ENCODE results near the gene MEOX2. TPM values are rescaled to one million over a fixed set of nuclear protein-coding genes. Genes with fewer than 3 reads are reported as not detected.

The MEOX2 gene
- polyA plus RNA-seq, 2 of the 4 experiments (the other 2 are of a cell fraction): not detected

DNA sequence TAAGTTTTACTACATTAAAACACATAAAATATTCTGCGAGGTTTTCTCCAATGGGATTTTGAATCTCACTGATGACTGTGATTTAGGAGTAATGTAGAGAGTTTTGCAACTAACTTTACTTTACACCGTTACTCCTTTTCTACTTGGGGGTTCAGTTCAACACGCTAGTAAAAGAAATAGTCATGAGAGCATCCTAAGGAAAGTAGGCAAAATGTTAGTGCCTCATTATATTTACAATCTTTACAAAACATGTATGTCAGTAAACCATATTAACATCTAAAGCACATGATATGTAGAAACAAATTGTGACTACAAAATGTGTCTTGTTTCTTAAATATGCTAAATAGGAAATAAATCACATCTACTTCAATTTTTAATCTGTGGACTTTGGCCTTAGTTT is 6.0 kb downstream of the MEOX2 start:
- no peak for DNase-seq (ENCODE audit: low read depth in 1 of 2, low spot score in 1 of 2)
- WGBS (ENCODE audit: missing lambda C conversion rate): 43% methylated on average over 3 of the region's 3 CpGs
- no peak overlapping the region for H3K27ac ChIP-seq
- no peak for FAIRE-seq
- H3K4me3 ChIP-seq: no peak overlapping the region
- POLR2A ChIA-PET: no interaction called here
- no peak overlapping the region for H3K4me2 ChIP-seq
- CTCF ChIA-PET: no interaction called here
- TF ChIP-seq POLR2A (IDR thresholded peaks at IDR 0.05; ENCODE audit: low read length) (no peak), HDAC2 (IDR thresholded peaks at IDR 0.05) (no peak), EHF (CRISPR knock-in tag; IDR thresholded peaks at IDR 0.05) (no peak), FOSL2 (IDR thresholded peaks at IDR 0.05) (no peak), FOSL2 (CRISPR knock-in tag; IDR thresholded peaks at IDR 0.05) (no peak)
- TF ChIP-seq, protein P1, sequence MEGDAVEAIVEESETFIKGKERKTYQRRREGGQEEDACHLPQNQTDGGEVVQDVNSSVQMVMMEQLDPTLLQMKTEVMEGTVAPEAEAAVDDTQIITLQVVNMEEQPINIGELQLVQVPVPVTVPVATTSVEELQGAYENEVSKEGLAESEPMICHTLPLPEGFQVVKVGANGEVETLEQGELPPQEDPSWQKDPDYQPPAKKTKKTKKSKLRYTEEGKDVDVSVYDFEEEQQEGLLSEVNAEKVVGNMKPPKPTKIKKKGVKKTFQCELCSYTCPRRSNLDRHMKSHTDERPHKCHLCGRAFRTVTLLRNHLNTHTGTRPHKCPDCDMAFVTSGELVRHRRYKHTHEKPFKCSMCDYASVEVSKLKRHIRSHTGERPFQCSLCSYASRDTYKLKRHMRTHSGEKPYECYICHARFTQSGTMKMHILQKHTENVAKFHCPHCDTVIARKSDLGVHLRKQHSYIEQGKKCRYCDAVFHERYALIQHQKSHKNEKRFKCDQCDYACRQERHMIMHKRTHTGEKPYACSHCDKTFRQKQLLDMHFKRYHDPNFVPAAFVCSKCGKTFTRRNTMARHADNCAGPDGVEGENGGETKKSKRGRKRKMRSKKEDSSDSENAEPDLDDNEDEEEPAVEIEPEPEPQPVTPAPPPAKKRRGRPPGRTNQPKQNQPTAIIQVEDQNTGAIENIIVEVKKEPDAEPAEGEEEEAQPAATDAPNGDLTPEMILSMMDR (IDR thresholded peaks at IDR 0.05): no peak
- no peaks in the 10 kb centered on the region for H3K9me3 ChIP-seq
- H3K4me1 ChIP-seq: no peaks in the 10 kb centered on the region
- no peak for ATAC-seq

DNA sequence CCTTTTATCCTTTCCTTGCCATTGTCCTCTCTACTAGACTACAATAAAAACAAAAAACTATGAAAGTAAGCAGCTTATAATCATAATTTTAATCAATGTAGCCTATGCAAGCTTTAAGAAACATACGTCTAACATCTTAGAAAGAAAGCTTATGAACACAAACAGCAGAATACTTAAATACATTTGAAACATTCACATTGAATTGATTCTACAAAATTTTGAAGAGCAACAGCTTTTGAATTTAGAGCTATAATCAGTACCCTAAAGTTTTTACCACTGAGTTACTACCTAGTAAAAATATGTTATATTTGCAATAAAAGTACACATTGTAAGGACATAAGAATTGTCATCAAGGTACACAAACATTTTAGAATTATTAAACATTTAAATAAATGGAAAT is 7.2 kb downstream of the MEOX2 start:
- 74% methylated on average over 1 of the region's 1 CpG for WGBS (ENCODE audit: missing lambda C conversion rate)
- Histone ChIP-seq H3K4me1 (no peaks in the 10 kb centered on the region), H3K4me2 (no peak overlapping the region), H3K9me3 (no peaks in the 10 kb centered on the region), H3K4me3 (no peak overlapping the region), H3K27ac (no peak overlapping the region)
- ATAC-seq: no peak
- POLR2A ChIA-PET: no interaction called here
- TF ChIP-seq CEBPB (IDR thresholded peaks at IDR 0.05): no peak
- TF ChIP-seq FOSL2 (IDR thresholded peaks at IDR 0.05): no peak
- TF ChIP-seq FOSL2 (CRISPR knock-in tag; IDR thresholded peaks at IDR 0.05): no peak
- TF ChIP-seq, protein P2, sequence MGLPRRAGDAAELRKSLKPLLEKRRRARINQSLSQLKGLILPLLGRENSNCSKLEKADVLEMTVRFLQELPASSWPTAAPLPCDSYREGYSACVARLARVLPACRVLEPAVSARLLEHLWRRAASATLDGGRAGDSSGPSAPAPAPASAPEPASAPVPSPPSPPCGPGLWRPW (IDR thresholded peaks at IDR 0.05): no peak
- TF ChIP-seq FOXS1 (CRISPR knock-in tag; IDR thresholded peaks at IDR 0.05): no peak
- no peak for TF ChIP-seq PHF8 (IDR thresholded peaks at IDR 0.05; ENCODE audit: borderline replicate concordance, low read depth)
- TF ChIP-seq BHLHE40 (IDR thresholded peaks at IDR 0.05; ENCODE audit: low read depth, low read length): no peak
- no peak for TF ChIP-seq HOXB13 (CRISPR knock-in tag; IDR thresholded peaks at IDR 0.05; ENCODE audit: low read depth)
- no peak for TF ChIP-seq HEYL (CRISPR knock-in tag; IDR thresholded peaks at IDR 0.05)
- TF ChIP-seq SMC3 (IDR thresholded peaks at IDR 0.05): no peak
- TF ChIP-seq NPAS2 (CRISPR knock-in tag; IDR thresholded peaks at IDR 0.05; ENCODE audit: borderline replicate concordance): no peak
- no peak for TF ChIP-seq POLR2A (IDR thresholded peaks at IDR 0.05; ENCODE audit: low read length)
- no peak for TF ChIP-seq RNF2 (IDR thresholded peaks at IDR 0.05; ENCODE audit: borderline replicate concordance, low read depth)
- no peak for TF ChIP-seq CHD4 (IDR thresholded peaks at IDR 0.05; ENCODE audit: borderline replicate concordance)
- TF ChIP-seq ESRRA (IDR thresholded peaks at IDR 0.05; ENCODE audit: borderline replicate concordance, low read length): no peak
- no peak for TF ChIP-seq TP53 (CRISPR knock-in tag; IDR thresholded peaks at IDR 0.05)
- no peak for FAIRE-seq
- no peak for DNase-seq (ENCODE audit: low read depth in 1 of 2, low spot score in 1 of 2)
- CTCF ChIA-PET: no interaction called here

DNA sequence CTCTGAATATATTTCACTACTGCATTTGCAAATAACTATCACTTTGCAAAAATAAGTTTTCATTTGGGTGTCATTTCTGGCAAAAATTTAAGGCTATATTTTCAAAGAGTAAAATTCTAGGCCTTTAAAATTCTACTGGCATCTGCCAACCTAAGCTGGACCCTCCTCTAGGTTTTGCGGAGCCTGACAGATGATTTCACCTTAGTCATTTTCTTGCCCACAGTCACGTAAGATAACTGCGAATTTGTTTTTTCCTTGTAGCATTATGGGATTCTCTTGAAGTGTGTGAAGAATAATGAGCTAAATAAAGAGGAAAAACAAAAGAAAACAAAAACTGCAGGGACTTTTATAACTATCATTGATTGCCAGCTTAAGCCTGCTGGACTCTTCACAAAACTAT is 7.8 kb downstream of the MEOX2 start:
- FAIRE-seq: no peak
- no peak overlapping the region for H3K4me2 ChIP-seq

More for the DNA sequence above, 7.8 kb downstream of the MEOX2 start:
- Histone ChIP-seq H3K4me3 (no peak overlapping the region), H3K4me1 (no peaks in the 10 kb centered on the region), H3K9me3 (no peaks in the 10 kb centered on the region), H3K27ac (no peak overlapping the region)
- ChIA-PET POLR2A (no interaction called here), CTCF (no interaction called here)
- DNase-seq (ENCODE audit: low read depth in 1 of 2, low spot score in 1 of 2) (no peak), ATAC-seq (no peak)
- TF ChIP-seq, protein P3, sequence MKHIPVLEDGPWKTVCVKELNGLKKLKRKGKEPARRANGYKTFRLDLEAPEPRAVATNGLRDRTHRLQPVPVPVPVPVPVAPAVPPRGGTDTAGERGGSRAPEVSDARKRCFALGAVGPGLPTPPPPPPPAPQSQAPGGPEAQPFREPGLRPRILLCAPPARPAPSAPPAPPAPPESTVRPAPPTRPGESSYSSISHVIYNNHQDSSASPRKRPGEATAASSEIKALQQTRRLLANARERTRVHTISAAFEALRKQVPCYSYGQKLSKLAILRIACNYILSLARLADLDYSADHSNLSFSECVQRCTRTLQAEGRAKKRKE (CRISPR knock-in tag; IDR thresholded peaks at IDR 0.05; ENCODE audit: low read depth): no peak
- TF ChIP-seq SREBF2 (IDR thresholded peaks at IDR 0.05) (no peak), GATA3 (IDR thresholded peaks at IDR 0.05; ENCODE audit: borderline replicate concordance) (no peak), FOSB (CRISPR knock-in tag; IDR thresholded peaks at IDR 0.05) (no peak), ZNF302 (CRISPR knock-in tag; IDR thresholded peaks at IDR 0.05) (no peak), HDAC2 (IDR thresholded peaks at IDR 0.05) (no peak), CBX2 (IDR thresholded peaks at IDR 0.05; ENCODE audit: borderline replicate concordance, low read depth) (no peak), EHMT2 (IDR thresholded peaks at IDR 0.05; ENCODE audit: low read depth) (no peak)
- TF ChIP-seq, protein P1 (IDR thresholded peaks at IDR 0.05): no peak
- TF ChIP-seq, protein P4, sequence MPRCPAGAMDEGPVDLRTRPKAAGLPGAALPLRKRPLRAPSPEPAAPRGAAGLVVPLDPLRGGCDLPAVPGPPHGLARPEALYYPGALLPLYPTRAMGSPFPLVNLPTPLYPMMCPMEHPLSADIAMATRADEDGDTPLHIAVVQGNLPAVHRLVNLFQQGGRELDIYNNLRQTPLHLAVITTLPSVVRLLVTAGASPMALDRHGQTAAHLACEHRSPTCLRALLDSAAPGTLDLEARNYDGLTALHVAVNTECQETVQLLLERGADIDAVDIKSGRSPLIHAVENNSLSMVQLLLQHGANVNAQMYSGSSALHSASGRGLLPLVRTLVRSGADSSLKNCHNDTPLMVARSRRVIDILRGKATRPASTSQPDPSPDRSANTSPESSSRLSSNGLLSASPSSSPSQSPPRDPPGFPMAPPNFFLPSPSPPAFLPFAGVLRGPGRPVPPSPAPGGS (IDR thresholded peaks at IDR 0.05): no peak
- 56% methylated on average over 3 of the region's 3 CpGs for WGBS (ENCODE audit: missing lambda C conversion rate)

Measured in A549 (cell line).